H1 (cell line): ENCODE data around the gene PRMT2. TPM values are rescaled to one million over a fixed set of nuclear protein-coding genes. Genes with fewer than 3 reads are reported as not detected.

Experiments
- CTCF ChIA-PET: fragments of 300-600 bp; sonication (Branson Sonifier 250); formaldehyde crosslinking; loops from one replicate; lab custom pipeline; 2021; ENCODE audit not compliant: partially characterized antibody; lab: Charles Lee
- POLR2A ChIA-PET: fragments of 300-600 bp; sonication (Branson Sonifier 250); formaldehyde crosslinking; loops from one replicate; lab custom pipeline; 2021; ENCODE audit warnings: inconsistent platforms; ENCODE audit not compliant: partially characterized antibody; lab: Charles Lee
- DNase-seq, 2 experiments: peaks; one replicate each; pipeline versions ENCODE4 v3.0.0 to v3.0.0-alpha.2; 2010 to 2022; ENCODE audit warnings: low spot score in 2 of 2, low read depth in 1 of 2, mixed read lengths in 1 of 2
- FAIRE-seq: peaks from 2 replicates; lab custom pipeline; 2011; peaks lifted over from hg19 to GRCh38; lab: Jason Lieb, UNC
- H2AFZ ChIP-seq: 2 replicates; pipeline ENCODE4 v1.8.1; 2012; ENCODE audit warnings: low read length, inconsistent platforms
- H2AK5ac ChIP-seq: 2 replicates; pipeline ENCODE4 v1.6.1; 2013; ENCODE audit warnings: low read depth, low read length
- H2BK120ac ChIP-seq: replicated peaks from 2 replicates; pipeline ENCODE3; 2013; ENCODE audit warnings: low read depth, low read length, inconsistent platforms
- H2BK12ac ChIP-seq: 2 replicates; pipeline ENCODE4 v1.6.1; 2013; ENCODE audit warnings: low read depth, low read length
- H2BK15ac ChIP-seq: 2 replicates; pipeline ENCODE4 v1.6.1; 2013; ENCODE audit warnings: low read length
- H2BK20ac ChIP-seq: 2 replicates; pipeline ENCODE4 v1.6.1; 2013; ENCODE audit warnings: low read length
- H2BK5ac ChIP-seq: 2 replicates; pipeline ENCODE4 v1.6.1; 2013; ENCODE audit warnings: low read depth, low read length
- H3K14ac ChIP-seq: 2 replicates; pipeline ENCODE4 v1.6.1; 2013; ENCODE audit warnings: inconsistent platforms; ENCODE audit not compliant: insufficient read length
- H3K18ac ChIP-seq: 2 replicates; pipeline ENCODE4 v1.6.1; 2013; ENCODE audit warnings: low read length; ENCODE audit errors: extremely low read depth
- H3K23ac ChIP-seq: 2 replicates; pipeline ENCODE4 v1.6.1; 2013; ENCODE audit warnings: inconsistent platforms; ENCODE audit not compliant: insufficient read length
- H3K23me2 ChIP-seq: 2 replicates; pipeline ENCODE4 v1.6.1; 2013; ENCODE audit warnings: low read depth, low read length
- H3K27ac ChIP-seq: 2 replicates; pipeline ENCODE4 v1.6.1; 2011; ENCODE audit warnings: low read depth, low read length, inconsistent platforms
- H3K27me3 ChIP-seq, 4 experiments: replicated peaks in 1 of 4; 1 replicate in 1 of 4; 2 replicates in 3 of 4; pipeline versions ENCODE4 v1.6.1 to v1.8.1; 2011 to 2013; ENCODE audit warnings: low read length in 3 of 4, mild to moderate bottlenecking in 3 of 4, inconsistent platforms in 2 of 4, mixed read lengths in 2 of 4, moderate library complexity in 1 of 4; ENCODE audit not compliant: control insufficient read depth in 3 of 4, insufficient read depth in 3 of 4; ENCODE audit errors: extremely low read depth in 1 of 4
- H3K36me3 ChIP-seq, 4 experiments: 2 replicates each; pipeline versions ENCODE4 v1.6.1 to v1.8.1; 2011 to 2013; ENCODE audit warnings: mild to moderate bottlenecking in 4 of 4, low read length in 3 of 4, moderate library complexity in 2 of 4, control low read depth in 1 of 4, inconsistent platforms in 1 of 4; ENCODE audit not compliant: insufficient read depth in 4 of 4, control insufficient read depth in 2 of 4
- H3K4ac ChIP-seq: replicated peaks from 2 replicates; pipeline ENCODE3; 2013; ENCODE audit warnings: low read length, low read depth, mixed read lengths, inconsistent platforms; ENCODE audit not compliant: insufficient read length
- H3K4me1 ChIP-seq, 4 experiments: replicated peaks in 1 of 4; 1 replicate in 1 of 4; 2 replicates in 3 of 4; pipeline versions ENCODE4 v1.6.1 to v1.8.1; 2011 to 2013; ENCODE audit warnings: low read length in 3 of 4, inconsistent platforms in 2 of 4, mixed read lengths in 1 of 4; ENCODE audit not compliant: insufficient read depth in 4 of 4, control insufficient read depth in 3 of 4
- H3K4me2 ChIP-seq, 2 experiments: 2 replicates each; pipeline versions ENCODE4 v1.6.1 to v1.8.1; 2011 to 2013; ENCODE audit warnings: low read depth in 2 of 2, low read length in 2 of 2, control low read depth in 1 of 2, inconsistent platforms in 1 of 2, mild to moderate bottlenecking in 1 of 2; ENCODE audit not compliant: insufficient read depth in 1 of 2
- H3K4me3 ChIP-seq, 4 experiments: fragments of 200-600, 300-600 bp in 1 of 4; sonication (generic), shearing (Covaris generic), sonication (Bioruptor Twin) in 1 of 4; 2 replicates each; pipeline versions ENCODE4 v1.5.1 to v1.8.1; 2011 to 2016; ENCODE audit warnings: low read length in 4 of 4, low read depth in 3 of 4, control low read depth in 2 of 4, inconsistent platforms in 2 of 4, mild to moderate bottlenecking in 2 of 4, mixed read lengths in 1 of 4, moderate library complexity in 1 of 4; ENCODE audit not compliant: insufficient read depth in 2 of 4; ENCODE audit errors: extremely low read depth in 1 of 4
- H3K56ac ChIP-seq: replicated peaks from 2 replicates; pipeline ENCODE3; 2013; ENCODE audit warnings: low read depth, mild to moderate bottlenecking, mixed read lengths, low read length, inconsistent platforms; ENCODE audit not compliant: insufficient read length
- H3K79me1 ChIP-seq: 2 replicates; pipeline ENCODE4 v1.6.1; 2013; ENCODE audit warnings: low read depth, low read length, control low read depth
- H3K79me2 ChIP-seq, 2 experiments: 2 replicates each; pipeline versions ENCODE4 v1.6.1 to v1.8.1; 2012 to 2013; ENCODE audit warnings: low read length in 2 of 2, mild to moderate bottlenecking in 2 of 2, inconsistent platforms in 1 of 2; ENCODE audit not compliant: insufficient read depth in 2 of 2, control insufficient read depth in 1 of 2
- H3K9ac ChIP-seq, 4 experiments: replicated peaks in 1 of 4; 1 replicate in 1 of 4; 2 replicates in 3 of 4; pipeline versions ENCODE4 v1.6.1 to v1.8.1; 2011 to 2013; ENCODE audit warnings: low read depth in 3 of 4, low read length in 3 of 4, control low read depth in 2 of 4, mild to moderate bottlenecking in 2 of 4, moderate library complexity in 2 of 4, inconsistent platforms in 1 of 4; ENCODE audit errors: extremely low read depth in 1 of 4
- H3K9me3 ChIP-seq, 2 experiments: 2 replicates each; pipeline versions ENCODE4 v1.6.1 to v1.8.1; 2012 to 2013; ENCODE audit warnings: mild to moderate bottlenecking in 2 of 2, moderate library complexity in 2 of 2, control low read depth in 1 of 2, inconsistent platforms in 1 of 2, low read depth in 1 of 2, low read length in 1 of 2, mixed read lengths in 1 of 2; ENCODE audit not compliant: insufficient read depth in 2 of 2
- H4K20me1 ChIP-seq, 2 experiments: replicated peaks in 1 of 2; 2 replicates each; pipeline versions ENCODE3 to v1.8.1; 2011 to 2013; ENCODE audit warnings: inconsistent platforms in 2 of 2, low read length in 2 of 2, mild to moderate bottlenecking in 1 of 2; ENCODE audit not compliant: insufficient read depth in 2 of 2, control insufficient read depth in 1 of 2
- H4K5ac ChIP-seq: 2 replicates; pipeline ENCODE4 v1.6.1; 2013; ENCODE audit warnings: low read length, low read depth, mixed read lengths, inconsistent platforms; ENCODE audit not compliant: insufficient read length
- H4K8ac ChIP-seq: 2 replicates; pipeline ENCODE4 v1.8.0; 2013; ENCODE audit warnings: mild to moderate bottlenecking, moderate library complexity, low read length, inconsistent platforms; ENCODE audit not compliant: insufficient read depth; ENCODE audit errors: extremely low read depth
- H4K91ac ChIP-seq: replicated peaks from 2 replicates; pipeline ENCODE3; 2013; ENCODE audit warnings: low read length, mixed read lengths, inconsistent platforms; ENCODE audit not compliant: insufficient read length
- BACH1 ChIP-seq: IDR thresholded peaks from 2 replicates; pipeline ENCODE4 v1.6.1; 2012; ENCODE audit warnings: low read length, improper control_type of control experiment
- CBX5 ChIP-seq: fragments of 300-800, 300-1000 bp; sonication (generic); IDR thresholded peaks from 2 replicates; pipeline ENCODE4 v1.7.1; 2016; ENCODE audit warnings: antibody characterized with exemption, low read length, low read depth
- CHD2 ChIP-seq: IDR thresholded peaks from 2 replicates; pipeline ENCODE4 v1.6.1; 2012; ENCODE audit warnings: low read length, improper control_type of control experiment
- EZH2 ChIP-seq: fragments of 200-600 bp; sonication (generic); IDR thresholded peaks from 2 replicates; pipeline ENCODE4 v1.7.1; 2012; ENCODE audit warnings: low read depth, mild to moderate bottlenecking, moderate library complexity, low read length, inconsistent platforms; ENCODE audit not compliant: severe bottlenecking
- KDM1A ChIP-seq: fragments of 200-600, 300-600 bp; sonication (generic); IDR thresholded peaks from 2 replicates; pipeline ENCODE4 v1.7.1; 2016; ENCODE audit warnings: mild to moderate bottlenecking, low read length, borderline replicate concordance
- KDM4A ChIP-seq: IDR thresholded peaks from one replicate; pipeline ENCODE4 v1.7.1; 2012; ENCODE audit warnings: low read depth, mild to moderate bottlenecking, moderate library complexity, low read length, inconsistent platforms; ENCODE audit not compliant: severe bottlenecking
- KDM5A ChIP-seq: fragments of 200-600 bp; IDR thresholded peaks from 2 replicates; pipeline ENCODE4 v1.7.1; 2012; ENCODE audit warnings: mild to moderate bottlenecking, low read length, inconsistent platforms, mixed read lengths
- NRF1 ChIP-seq: IDR thresholded peaks from 2 replicates; pipeline ENCODE4 v1.6.1; 2011; ENCODE audit warnings: mild to moderate bottlenecking, low read depth, low read length, improper control_type of control experiment
- PHF8 ChIP-seq: fragments of 200-600 bp; sonication (generic); conservative IDR thresholded peaks from 2 replicates; pipeline ENCODE4 v1.7.1; 2012; ENCODE audit warnings: low read depth, mild to moderate bottlenecking, inconsistent platforms, low read length, moderate library complexity
- RBBP5 ChIP-seq: IDR thresholded peaks from 2 replicates; pipeline ENCODE4 v1.7.1; 2012; ENCODE audit warnings: low read depth, mild to moderate bottlenecking, inconsistent platforms, low read length, moderate library complexity, borderline replicate concordance
- SUZ12 ChIP-seq: fragments of 200-600 bp; sonication (generic); IDR thresholded peaks from 2 replicates; pipeline ENCODE4 v1.6.1; 2012; ENCODE audit warnings: mild to moderate bottlenecking, inconsistent platforms, low read length, moderate library complexity, mixed read lengths
- YY1 ChIP-seq: IDR thresholded peaks from 2 replicates; pipeline ENCODE4 v1.6.1; 2011; ENCODE audit warnings: low read depth, mild to moderate bottlenecking, low read length
- WGBS, 2 experiments: shearing (Covaris generic) in 1 of 2; methylation state at CpG; one replicate each; pipeline versions ENCODE4 v1.1.6 to v1.1.7; 2013 to 2015; ENCODE audit warnings: low lambda C conversion rate in 2 of 2, mixed read lengths in 2 of 2, inconsistent platforms in 1 of 2, low coverage in 1 of 2, missing lambda C conversion rate in 1 of 2; ENCODE audit not compliant: insufficient replicate concordance in 2 of 2, insufficient coverage in 1 of 2, insufficient read length in 1 of 2; ENCODE audit errors: extremely low coverage in 1 of 2, missing lambda C conversion rate in 1 of 2; 5-methylcytosine and 5-hydroxymethylcytosine counted together
- polyA plus RNA-seq, 7 experiments: library from polyadenylated mRNA; depleted of rRNA in 3 of 7; stranded (reverse) in 5 of 7; unstranded in 2 of 7; fragments of >200 nt in 5 of 7; fragments of 200-250 nt in 2 of 7; gene quantifications; 1 replicate in 5 of 7; 2 replicates in 1 of 7; 4 replicates in 1 of 7; pipeline versions ENCODE4 v1.2.1 to v1.2.3, GENCODE V29; 2011 to 2013; ENCODE audit warnings: missing spikeins in 2 of 7, mixed read lengths in 2 of 7
- total RNA-seq: library from RNA; stranded (reverse); fragmentation: NEBNext Ultra II Directional; extraction: Animal tissue kit (Norgen Biotek cat#: 25700); gene quantifications from 2 replicates; pipeline ENCODE4 v1.2.1, GENCODE V29; 2021

PRMT2 gene
- total and polyA plus RNA-seq, 2 of the 8 experiments (the other 6 are each of a cell fraction or from before 2014, with no cell fraction given): 45.8 to 59.2 TPM

GRCh38 chr21:46666941-46667740, 31.7 kb downstream of the PRMT2 start:
- Histone ChIP-seq H3K36me3 (no peaks in the 10 kb centered on the region; a peak in 1 of 8 replicates), H2BK120ac (no peak overlapping the region), H2BK12ac (no peak overlapping the region; the same call in 1 of the 2 replicates), H3K9ac (peak overlapping the region in 3 of 4 experiments; percentile 9 to 24 (median 12); a peak in 2 of 7 replicates), H3K14ac (no peak overlapping the region), H3K4me1 (0 out of 7 replicates have a peak, but pooled peaks cover 0 to 3% (median 0%) of the 10 kb centered on the region in 4 experiments), H3K56ac (no peak overlapping the region), H3K79me2 (no peaks in the 10 kb centered on the region), H2AK5ac (no peak overlapping the region), H2BK5ac (no peak overlapping the region), H4K8ac (peak overlapping the region; percentile 60), H3K4ac (no peak overlapping the region), H4K91ac (peak overlapping the region; percentile 18), H3K18ac (peak overlapping the region; percentile 71), H2BK20ac (no peak overlapping the region), H4K5ac (no peak overlapping the region), H2AFZ (peak overlapping the region; percentile 15), H3K27me3 (peaks cover 0 to 20% (median 14%) of the 10 kb centered on the region in 4 experiments; a peak in 6 of 7 replicates), H3K4me2 (peak overlapping the region; percentile 81 to 82), H3K79me1 (no peaks in the 10 kb centered on the region), H3K27ac (no peak overlapping the region), H3K4me3 (peak overlapping the region; percentile 65 to 80 (median 68)), H4K20me1 (peaks cover 0 to 5% of the 10 kb centered on the region in 2 experiments), H3K23me2 (peaks cover 9% of the 10 kb centered on the region), H3K9me3 (no peaks in the 10 kb centered on the region), H3K23ac (no peak overlapping the region), H2BK15ac (no peak overlapping the region)
- ChIA-PET POLR2A (interaction anchor here (1.1 to 1.9 kb wide), 4 partner anchors 10 to 32 kb away, joined by 4 to 6 read pairs (median 4); partner anchors contain the start of gene PRMT2), CTCF (interaction anchor here (0.9 to 1.0 kb wide), 2 partner anchors 13 to 29 kb away, joined by 3 read pairs; no protein-coding TSS in a partner anchor)
- 11% methylated on average over 53 of the region's 53 CpGs; no CpG with 5 or more reads in 1 of the 2 experiments for WGBS, 2 experiments
- no peak for FAIRE-seq
- no peak for DNase-seq
- no peak for TF ChIP-seq PHF8
- TF ChIP-seq KDM5A: no peak
- no peak for TF ChIP-seq KDM1A
- TF ChIP-seq RBBP5: peak; percentile 20; the same call in 1 of the 2 replicates
- peak; percentile 23 for TF ChIP-seq KDM4A
- no peak for TF ChIP-seq YY1
- no peak for TF ChIP-seq CHD2
- no peak for TF ChIP-seq BACH1
- no peak for TF ChIP-seq NRF1
- TF ChIP-seq CBX5: no peak
- TF ChIP-seq EZH2: no peak
- no peak for TF ChIP-seq SUZ12
